Panc1 (cell line): ENCODE results near the gene RCOR3. TPM values are rescaled to one million over a fixed set of nuclear protein-coding genes. Genes with fewer than 3 reads are reported as not detected.
"Not testable (repeated sequence)": the region's sequence is repeated elsewhere in the genome, so short reads cannot be mapped to it uniquely, and the experiment has no call there.

ENCODE experiments used
- ATAC-seq: fragments of 200-7000 bp; cut with Tn5 transposase; 2 replicates; pipeline ENCODE4 v1.9.1; 2020; ENCODE audit warnings: mild to moderate bottlenecking, moderate library complexity
- BruUV-seq: library from RNA; stranded (reverse); fragments of 400-500 nt; replicated peaks from 2 replicates; lab custom pipeline; 2021; lab: Mats Ljungman, UMichigan
- CTCF ChIA-PET: fragments of 300-600 bp; sonication (Branson Sonifier 250); formaldehyde crosslinking; loops from one replicate; lab custom pipeline; 2022; ENCODE audit warnings: antibody characterized with exemption; lab: Charles Lee
- POLR2A ChIA-PET: fragments of 300-600 bp; sonication (Branson Sonifier 250); formaldehyde crosslinking; loops from one replicate; lab custom pipeline; 2022; ENCODE audit warnings: antibody characterized with exemption; lab: Charles Lee
- DNase-seq: peaks from one replicate; pipeline ENCODE4 v3.0.0-alpha.2; 2010; ENCODE audit warnings: low read depth, low spot score
- H3K27ac ChIP-seq: 2 replicates; pipeline ENCODE4 v1.5.1; 2011; ENCODE audit warnings: mild to moderate bottlenecking, low read length, inconsistent platforms
- H3K27me3 ChIP-seq: fragments of 200-500 bp; sonication (Bioruptor generic); 2 replicates; pipeline ENCODE4 v1.6.0; 2014; ENCODE audit warnings: low read length, inconsistent platforms; ENCODE audit not compliant: control insufficient read depth, insufficient read depth
- H3K36me3 ChIP-seq: fragments of 200-500 bp; sonication (Bioruptor generic); 2 replicates; pipeline ENCODE4 v1.5.1; 2014; ENCODE audit warnings: inconsistent platforms, mild to moderate bottlenecking, low read length, moderate library complexity; ENCODE audit not compliant: control insufficient read depth, insufficient read depth
- H3K4me1 ChIP-seq: 2 replicates; pipeline ENCODE4 v1.5.1; 2011; ENCODE audit warnings: inconsistent platforms, mild to moderate bottlenecking, low read length, moderate library complexity; ENCODE audit not compliant: control insufficient read depth, insufficient read depth
- H3K4me3 ChIP-seq, 2 experiments: 2 replicates each; pipeline ENCODE4 v1.5.1; 2011 to 2012; ENCODE audit warnings: low read depth in 2 of 2, low read length in 2 of 2, mild to moderate bottlenecking in 2 of 2, inconsistent platforms in 1 of 2, moderate library complexity in 1 of 2
- H3K9me3 ChIP-seq: fragments of 200-500 bp; sonication (Bioruptor generic); 2 replicates; pipeline ENCODE4 v1.5.1; 2014; ENCODE audit warnings: low read depth, mild to moderate bottlenecking, inconsistent platforms, low read length, moderate library complexity; ENCODE audit not compliant: control insufficient read depth, insufficient read depth
- POLR2AphosphoS5 ChIP-seq: IDR thresholded peaks from 2 replicates; pipeline ENCODE4 v1.6.1; 2012; ENCODE audit warnings: mild to moderate bottlenecking, low read depth, low read length, moderate library complexity
- SIN3A ChIP-seq: IDR thresholded peaks from 2 replicates; pipeline ENCODE4 v1.6.1; 2012; ENCODE audit warnings: low read depth, mild to moderate bottlenecking, low read length, moderate library complexity, borderline replicate concordance; ENCODE audit not compliant: insufficient read depth
- TCF7L2 ChIP-seq: IDR thresholded peaks from 2 replicates; pipeline ENCODE4 v1.6.1; 2011; ENCODE audit warnings: mild to moderate bottlenecking, low read depth, low read length, inconsistent platforms
- in situ Hi-C: cut with HindIII; loops from 2 replicates; pipeline ENCODE4 v1.10.0; 2016; ENCODE audit warnings: low sequenced_read_pairs, low pct_unique_long_range_greater_than_20kb
- intact Hi-C: fragments of 100-400 bp; cut with micrococcal nuclease; formaldehyde crosslinking; loops from one replicate; pipeline ENCODE4 v1.10.0; 2022; ENCODE audit not compliant: unreplicated experiment
- total RNA-seq: library from RNA; stranded (reverse); gene quantifications from one replicate; pipeline ENCODE4 v1.2.1, GENCODE V29; 2021; ENCODE audit not compliant: unreplicated experiment
- TF ChIP-seq, protein P1 (sequence below): fragments of 450-650 bp; IDR thresholded peaks from 2 replicates; pipeline ENCODE4 v1.5.1; 2017; ENCODE audit warnings: mild to moderate bottlenecking
- TF ChIP-seq, protein P2 (sequence below), 2 experiments: IDR thresholded peaks; 2 replicates each; pipeline ENCODE4 v1.6.1; 2011 to 2012; ENCODE audit warnings: low read depth in 2 of 2, control low read depth in 1 of 2, low read length in 1 of 2, mild to moderate bottlenecking in 1 of 2, moderate library complexity in 1 of 2; ENCODE audit not compliant: insufficient read depth in 1 of 2

Gene RCOR3
- total RNA-seq, 1 experiment from 2014 or later, result 40.4 TPM

GRCh38 chr1:211237579-211237978, 21.6 kb upstream of the RCOR3 start:
- CTCF ChIA-PET, result no interaction called here

GRCh38 chr1:211240567-211240966, 18.6 kb upstream of the RCOR3 start:
- H3K4me1 ChIP-seq, ATAC-seq, CTCF ChIA-PET, H3K4me3 ChIP-seq, H3K36me3 ChIP-seq, intact Hi-C loops, H3K9me3 ChIP-seq, POLR2A ChIA-PET, H3K27ac ChIP-seq, in situ Hi-C loops, DNase-seq, H3K27me3 ChIP-seq, BruUV-seq: not testable (repeated sequence)

More at GRCh38 chr1:211237579-211237978, 21.6 kb upstream of the RCOR3 start:
- intact Hi-C loops (no loop called here), in situ Hi-C loops (no loop called here)
- H3K4me1 ChIP-seq, result no peaks in the 10 kb centered on the region
- no peaks in the 10 kb centered on the region for H3K27me3 ChIP-seq
- DNase-seq, result no peak
- no TSS peak for BruUV-seq
- POLR2A ChIA-PET, result no interaction called here
- no peak overlapping the region for H3K4me3 ChIP-seq
- no peak overlapping the region for H3K27ac ChIP-seq
- TF ChIP-seq SIN3A (no peak), POLR2AphosphoS5 (no peak), TCF7L2 (no peak)
- TF ChIP-seq, protein P1, sequence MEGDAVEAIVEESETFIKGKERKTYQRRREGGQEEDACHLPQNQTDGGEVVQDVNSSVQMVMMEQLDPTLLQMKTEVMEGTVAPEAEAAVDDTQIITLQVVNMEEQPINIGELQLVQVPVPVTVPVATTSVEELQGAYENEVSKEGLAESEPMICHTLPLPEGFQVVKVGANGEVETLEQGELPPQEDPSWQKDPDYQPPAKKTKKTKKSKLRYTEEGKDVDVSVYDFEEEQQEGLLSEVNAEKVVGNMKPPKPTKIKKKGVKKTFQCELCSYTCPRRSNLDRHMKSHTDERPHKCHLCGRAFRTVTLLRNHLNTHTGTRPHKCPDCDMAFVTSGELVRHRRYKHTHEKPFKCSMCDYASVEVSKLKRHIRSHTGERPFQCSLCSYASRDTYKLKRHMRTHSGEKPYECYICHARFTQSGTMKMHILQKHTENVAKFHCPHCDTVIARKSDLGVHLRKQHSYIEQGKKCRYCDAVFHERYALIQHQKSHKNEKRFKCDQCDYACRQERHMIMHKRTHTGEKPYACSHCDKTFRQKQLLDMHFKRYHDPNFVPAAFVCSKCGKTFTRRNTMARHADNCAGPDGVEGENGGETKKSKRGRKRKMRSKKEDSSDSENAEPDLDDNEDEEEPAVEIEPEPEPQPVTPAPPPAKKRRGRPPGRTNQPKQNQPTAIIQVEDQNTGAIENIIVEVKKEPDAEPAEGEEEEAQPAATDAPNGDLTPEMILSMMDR, result no peak
- TF ChIP-seq, protein P2, sequence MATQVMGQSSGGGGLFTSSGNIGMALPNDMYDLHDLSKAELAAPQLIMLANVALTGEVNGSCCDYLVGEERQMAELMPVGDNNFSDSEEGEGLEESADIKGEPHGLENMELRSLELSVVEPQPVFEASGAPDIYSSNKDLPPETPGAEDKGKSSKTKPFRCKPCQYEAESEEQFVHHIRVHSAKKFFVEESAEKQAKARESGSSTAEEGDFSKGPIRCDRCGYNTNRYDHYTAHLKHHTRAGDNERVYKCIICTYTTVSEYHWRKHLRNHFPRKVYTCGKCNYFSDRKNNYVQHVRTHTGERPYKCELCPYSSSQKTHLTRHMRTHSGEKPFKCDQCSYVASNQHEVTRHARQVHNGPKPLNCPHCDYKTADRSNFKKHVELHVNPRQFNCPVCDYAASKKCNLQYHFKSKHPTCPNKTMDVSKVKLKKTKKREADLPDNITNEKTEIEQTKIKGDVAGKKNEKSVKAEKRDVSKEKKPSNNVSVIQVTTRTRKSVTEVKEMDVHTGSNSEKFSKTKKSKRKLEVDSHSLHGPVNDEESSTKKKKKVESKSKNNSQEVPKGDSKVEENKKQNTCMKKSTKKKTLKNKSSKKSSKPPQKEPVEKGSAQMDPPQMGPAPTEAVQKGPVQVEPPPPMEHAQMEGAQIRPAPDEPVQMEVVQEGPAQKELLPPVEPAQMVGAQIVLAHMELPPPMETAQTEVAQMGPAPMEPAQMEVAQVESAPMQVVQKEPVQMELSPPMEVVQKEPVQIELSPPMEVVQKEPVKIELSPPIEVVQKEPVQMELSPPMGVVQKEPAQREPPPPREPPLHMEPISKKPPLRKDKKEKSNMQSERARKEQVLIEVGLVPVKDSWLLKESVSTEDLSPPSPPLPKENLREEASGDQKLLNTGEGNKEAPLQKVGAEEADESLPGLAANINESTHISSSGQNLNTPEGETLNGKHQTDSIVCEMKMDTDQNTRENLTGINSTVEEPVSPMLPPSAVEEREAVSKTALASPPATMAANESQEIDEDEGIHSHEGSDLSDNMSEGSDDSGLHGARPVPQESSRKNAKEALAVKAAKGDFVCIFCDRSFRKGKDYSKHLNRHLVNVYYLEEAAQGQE (IDR thresholded peaks at IDR 0.05; ENCODE audit: insufficient read depth in 1 of 2, low read depth in 2 of 2, low read length in 1 of 2), result no peak
- no peaks in the 10 kb centered on the region for H3K36me3 ChIP-seq
- H3K9me3 ChIP-seq, result no peaks in the 10 kb centered on the region
- no peak for ATAC-seq

DNA sequence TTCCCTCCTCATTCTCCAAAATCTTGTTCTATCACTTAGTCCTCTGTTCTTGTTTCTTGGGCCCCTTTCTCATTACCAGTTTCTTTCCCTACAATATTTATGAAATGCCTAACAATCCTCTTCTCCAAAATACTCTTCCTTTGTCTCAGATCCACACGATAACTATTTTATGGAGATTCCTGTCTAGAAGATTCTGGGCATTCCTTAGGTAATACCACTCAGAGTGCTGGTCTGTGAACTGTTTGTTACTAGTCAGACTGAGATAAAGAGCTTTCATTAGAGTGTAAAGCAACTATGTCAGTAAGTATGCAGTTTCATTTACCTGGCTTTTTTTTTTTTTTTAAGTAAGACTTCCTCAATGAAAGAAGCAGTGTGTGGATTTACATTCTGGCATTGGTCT, 18.1 kb upstream of the RCOR3 start:
- ATAC-seq (no peak), DNase-seq (no peak)
- no peak overlapping the region for H3K27ac ChIP-seq
- intact Hi-C loops (no loop called here), in situ Hi-C loops (no loop called here)
- no peak overlapping the region for H3K4me3 ChIP-seq
- no peaks in the 10 kb centered on the region for H3K4me1 ChIP-seq
- H3K27me3 ChIP-seq, result no peaks in the 10 kb centered on the region
- no peaks in the 10 kb centered on the region for H3K36me3 ChIP-seq
- H3K9me3 ChIP-seq, result no peaks in the 10 kb centered on the region
- no peak for TF ChIP-seq SIN3A
- TF ChIP-seq TCF7L2, result no peak
- TF ChIP-seq, protein P2 (IDR thresholded peaks at IDR 0.05; ENCODE audit: insufficient read depth in 1 of 2, low read depth in 2 of 2, low read length in 1 of 2), result no peak
- BruUV-seq, result no TSS peak
- CTCF ChIA-PET, result no interaction called here
- POLR2A ChIA-PET, result no interaction called here

- intact Hi-C loops, H3K36me3 ChIP-seq, ATAC-seq, H3K27me3 ChIP-seq, H3K4me3 ChIP-seq, H3K9me3 ChIP-seq, H3K27ac ChIP-seq, POLR2A ChIA-PET, H3K4me1 ChIP-seq, BruUV-seq, in situ Hi-C loops, DNase-seq: not testable (repeated sequence)
- CTCF ChIA-PET, result interaction anchor here (0.6 kb wide), 1 partner anchor 796 kb away, joined by 3 read pairs; no protein-coding TSS in a partner anchor
Measured at GRCh38 chr1:211243639-211244038, 15.5 kb upstream of the RCOR3 start.
